HEK293 (cell line): Measurements from ENCODE around the gene SAG.
A peak's percentile ranks its signal among the peaks of the same experiment; 100 is the strongest.

Experiments
- CTCF ChIP-seq: fragments of 450-650 bp; formaldehyde crosslinking; IDR thresholded peaks from 2 replicates; pipeline ENCODE4 v1.5.1; 2016; ENCODE audit warnings: missing biosample characterization, missing genetic modification characterization
- IKZF3 ChIP-seq: fragments of 450-650 bp; IDR thresholded peaks from 2 replicates; pipeline ENCODE4 v1.5.0; 2018; ENCODE audit warnings: missing biosample characterization, mild to moderate bottlenecking, missing genetic modification characterization, moderate library complexity
- KLF17 ChIP-seq: fragments of 450-650 bp; formaldehyde crosslinking; IDR thresholded peaks from 2 replicates; pipeline ENCODE4 v1.5.1; 2016; ENCODE audit warnings: missing biosample characterization, missing genetic modification characterization
- REST ChIP-seq: fragments of 450-650 bp; formaldehyde crosslinking; IDR thresholded peaks from 2 replicates; pipeline ENCODE4 v1.5.1; 2016; ENCODE audit warnings: missing biosample characterization, missing genetic modification characterization
- ZBTB21 ChIP-seq: fragments of 450-650 bp; formaldehyde crosslinking; IDR thresholded peaks from 2 replicates; pipeline ENCODE4 v1.5.1; 2017; ENCODE audit warnings: missing biosample characterization, missing genetic modification characterization
- ZBTB26 ChIP-seq: fragments of 450-650 bp; formaldehyde crosslinking; optimal IDR thresholded peaks from 2 replicates; pipeline ENCODE3; 2016; ENCODE audit warnings: missing biosample characterization, mild to moderate bottlenecking, missing genetic modification characterization
- ZNF133 ChIP-seq: fragments of 450-650 bp; formaldehyde crosslinking; IDR thresholded peaks from 2 replicates; pipeline ENCODE4 v1.5.1; 2016; ENCODE audit warnings: missing biosample characterization, missing genetic modification characterization
- ZNF239 ChIP-seq: fragments of 450-650 bp; formaldehyde crosslinking; IDR thresholded peaks from 2 replicates; pipeline ENCODE4 v1.5.1; 2016; ENCODE audit warnings: missing biosample characterization, missing genetic modification characterization
- ZNF324 ChIP-seq: fragments of 450-650 bp; formaldehyde crosslinking; IDR thresholded peaks from 2 replicates; pipeline ENCODE4 v1.5.1; 2016; ENCODE audit warnings: missing biosample characterization, missing genetic modification characterization
- ZNF521 ChIP-seq: fragments of 450-650 bp; formaldehyde crosslinking; IDR thresholded peaks from 2 replicates; pipeline ENCODE4 v1.5.1; 2017; ENCODE audit warnings: missing biosample characterization, mild to moderate bottlenecking, missing genetic modification characterization
- ZNF660 ChIP-seq: fragments of 450-650 bp; IDR thresholded peaks from 2 replicates; pipeline ENCODE4 v1.5.1; 2018; ENCODE audit warnings: missing biosample characterization, mild to moderate bottlenecking, missing genetic modification characterization
- ZNF707 ChIP-seq: fragments of 450-650 bp; formaldehyde crosslinking; IDR thresholded peaks from 2 replicates; pipeline ENCODE4 v1.5.1; 2016; ENCODE audit warnings: missing biosample characterization, missing genetic modification characterization
- ZNF76 ChIP-seq: fragments of 450-650 bp; formaldehyde crosslinking; IDR thresholded peaks from 2 replicates; pipeline ENCODE4; 2016; ENCODE audit warnings: low read depth, missing biosample characterization, missing genetic modification characterization, borderline replicate concordance
- ZSCAN5A ChIP-seq: fragments of 450-650 bp; formaldehyde crosslinking; IDR thresholded peaks from 2 replicates; pipeline ENCODE4 v1.5.1; 2016; ENCODE audit warnings: missing biosample characterization, missing genetic modification characterization

GRCh38 chr2:233325814-233326213 is 18.2 kb downstream of the SAG start:
- TF ChIP-seq ZNF76 (tag by site-specific recombination) (no peak), REST (tag by site-specific recombination) (0 out of 2 replicates have a peak, but pooled peaks have one; percentile 52), ZNF133 (no peak), CTCF (tag by site-specific recombination) (no peak), KLF17 (tag by site-specific recombination) (no peak), ZNF324 (tag by site-specific recombination) (no peak), ZSCAN5A (no peak), ZBTB21 (tag by site-specific recombination) (no peak), ZBTB26 (tag by site-specific recombination) (no peak), ZNF707 (tag by site-specific recombination) (no peak), ZNF239 (tag by site-specific recombination) (no peak), IKZF3 (tag by site-specific recombination) (no peak), ZNF660 (tag by site-specific recombination) (no peak), ZNF521 (tag by site-specific recombination) (no peak)
